Common myeloid progenitor, CD34-positive (primary cell): Measurements from ENCODE around the gene SFXN4.

ENCODE experiments used
- CTCF ChIA-PET: fragments of 350-600 bp; sonication (Branson Sonifier 250); formaldehyde crosslinking; loops from one replicate; lab custom pipeline; 2021; ENCODE audit warnings: antibody characterized with exemption; lab: Charles Lee
- POLR2A ChIA-PET: fragments of 350-600 bp; sonication (Branson Sonifier 250); formaldehyde crosslinking; loops from one replicate; lab custom pipeline; 2021; ENCODE audit warnings: antibody characterized with exemption; lab: Charles Lee
- DNase-seq, 3 donors: peaks; one replicate each; pipeline versions ENCODE4 v3.0.0 to v3.0.0-alpha.2; 2013
- H3K27ac ChIP-seq, 2 experiments: 1 replicate in 1 of 2; 2 replicates in 1 of 2; pipeline ENCODE4 v1.7.0; 2013; ENCODE audit warnings: inconsistent platforms in 2 of 2, low read length in 2 of 2, mild to moderate bottlenecking in 2 of 2, low read depth in 1 of 2, moderate library complexity in 1 of 2; ENCODE audit not compliant: severe bottlenecking in 2 of 2, insufficient read depth in 1 of 2, poor library complexity in 1 of 2
- H3K27me3 ChIP-seq, 5 experiments: replicated peaks in 2 of 5; 1 replicate in 3 of 5; 2 replicates in 2 of 5; pipeline versions ENCODE4 v1.6.1 to v1.7.0; 2013; ENCODE audit warnings: low read length in 4 of 5, mild to moderate bottlenecking in 2 of 5, moderate library complexity in 2 of 5, inconsistent platforms in 1 of 5; ENCODE audit not compliant: insufficient read depth in 5 of 5, control insufficient read depth in 4 of 5
- H3K36me3 ChIP-seq, 4 experiments: 1 replicate in 2 of 4; 2 replicates in 2 of 4; pipeline versions ENCODE4 v1.6.1 to v1.7.0; 2013; ENCODE audit warnings: low read length in 3 of 4, control low read depth in 1 of 4, mild to moderate bottlenecking in 1 of 4; ENCODE audit not compliant: control insufficient read depth in 4 of 4, insufficient read depth in 4 of 4
- H3K4me1 ChIP-seq, 4 experiments: 1 replicate in 3 of 4; 2 replicates in 1 of 4; pipeline versions ENCODE4 v1.6.1 to v1.7.1; 2013; ENCODE audit warnings: low read length in 3 of 4, mild to moderate bottlenecking in 3 of 4, control low read depth in 1 of 4, inconsistent platforms in 1 of 4, moderate library complexity in 1 of 4; ENCODE audit not compliant: control insufficient read depth in 4 of 4, insufficient read depth in 4 of 4; ENCODE audit errors: control extremely low read depth in 1 of 4
- H3K4me3 ChIP-seq, 7 experiments: 1 replicate in 4 of 7; 2 replicates in 3 of 7; pipeline versions ENCODE4 v1.5.1 to v1.7.0; 2013; ENCODE audit warnings: mild to moderate bottlenecking in 7 of 7, low read length in 6 of 7, moderate library complexity in 6 of 7, inconsistent platforms in 2 of 7, low read depth in 2 of 7, control low read depth in 1 of 7; ENCODE audit not compliant: insufficient read depth in 4 of 7, control insufficient read depth in 1 of 7; ENCODE audit errors: extremely low read depth in 1 of 7
- H3K9me3 ChIP-seq, 5 experiments: 1 replicate in 4 of 5; 2 replicates in 1 of 5; pipeline versions ENCODE4 v1.6.1 to v1.7.1; 2013; ENCODE audit warnings: low read length in 4 of 5, mild to moderate bottlenecking in 2 of 5, inconsistent platforms in 1 of 5, low read depth in 1 of 5, moderate library complexity in 1 of 5; ENCODE audit not compliant: control insufficient read depth in 4 of 5, insufficient read depth in 2 of 5; ENCODE audit errors: control extremely low read depth in 1 of 5
- WGBS: methylation state at CpG from one replicate; pipeline ENCODE4 v1.1.5; 2013; ENCODE audit not compliant: insufficient coverage; 5-methylcytosine and 5-hydroxymethylcytosine counted together

SFXN4 gene

DNA sequence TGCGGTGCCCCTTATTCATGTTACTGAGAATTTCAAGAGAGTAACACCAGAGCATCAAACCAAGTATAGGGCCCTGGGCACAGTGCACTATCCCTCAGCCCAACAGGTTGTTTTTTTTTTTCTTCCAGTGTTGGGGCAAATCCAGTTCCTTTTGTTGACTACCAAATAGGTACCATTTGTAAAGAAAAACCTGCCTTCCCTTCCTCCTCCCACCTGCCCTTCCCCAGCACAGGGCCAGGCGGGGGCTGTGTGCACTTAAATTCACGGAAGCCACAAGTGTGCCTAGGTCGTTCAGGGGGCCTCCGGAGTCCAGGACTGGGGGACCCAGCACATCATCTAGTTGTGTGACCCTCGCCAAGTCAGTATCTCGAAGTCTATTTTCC is 595 bp upstream of the SFXN4 start:
- no peak for DNase-seq
- CTCF ChIA-PET, result interaction anchor here (1.1 kb wide), 1 partner anchor 27 kb away, joined by 3 read pairs; no protein-coding TSS in a partner anchor
- peak overlapping the region in 1 of 2 experiments; percentile 81 for H3K27ac ChIP-seq
- POLR2A ChIA-PET, result no interaction called here
- H3K9me3 ChIP-seq, result no peaks in the 10 kb centered on the region
- no peaks in the 10 kb centered on the region for H3K27me3 ChIP-seq
- peaks cover 4 to 32% (median 28%) of the 10 kb centered on the region in 4 experiments for H3K4me1 ChIP-seq
- H3K4me3 ChIP-seq, result peak overlapping the region; percentile 68 to 92 (median 80)
- 62% methylated on average over 7 of the region's 7 CpGs for WGBS
- peaks cover 7 to 49% (median 39%) of the 10 kb centered on the region in 4 experiments for H3K36me3 ChIP-seq

DNA sequence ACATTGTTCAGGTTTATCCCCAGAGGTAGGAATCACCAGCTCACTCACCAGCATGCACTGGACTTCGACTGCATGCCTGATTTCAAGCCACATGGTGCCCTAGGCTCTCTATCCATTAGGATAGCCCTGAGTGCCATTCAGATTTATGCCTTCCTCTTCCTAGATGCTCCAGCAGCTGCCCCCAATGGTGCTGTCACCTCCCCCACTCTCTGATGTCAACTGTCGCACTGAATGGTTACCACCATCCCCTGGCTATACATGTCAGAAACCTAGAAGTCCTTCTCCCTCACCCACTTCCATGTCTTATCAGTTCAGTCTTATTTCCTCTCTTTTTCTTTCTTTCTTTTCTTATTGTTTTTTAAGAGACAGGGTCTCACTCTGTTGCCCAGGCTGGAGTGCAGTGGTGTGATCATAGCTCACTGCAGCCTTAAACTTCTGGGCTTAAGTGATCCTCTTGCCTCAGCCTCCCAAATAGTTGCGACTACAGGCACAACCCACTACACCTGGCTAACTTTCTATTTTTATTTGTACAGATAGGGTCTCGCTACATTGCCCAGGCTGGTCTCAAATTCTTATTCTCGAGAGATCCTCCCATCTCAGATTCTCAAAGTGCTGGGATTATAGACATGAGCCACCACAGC is 2.9 kb downstream of the SFXN4 start:
- no peak overlapping the region for H3K4me3 ChIP-seq
- H3K4me1 ChIP-seq, result peaks cover 4 to 32% (median 28%) of the 10 kb centered on the region in 4 experiments
- no peaks in the 10 kb centered on the region for H3K27me3 ChIP-seq
- POLR2A ChIA-PET, result no interaction called here
- no peaks in the 10 kb centered on the region for H3K9me3 ChIP-seq
- CTCF ChIA-PET, result interaction anchor here (1.3 to 2.4 kb wide), 3 partner anchors 9 to 36 kb away, joined by 4 to 7 read pairs (median 5); no protein-coding TSS in a partner anchor
- peaks cover 8 to 48% (median 31%) of the 10 kb centered on the region in 4 experiments for H3K36me3 ChIP-seq
- no peak overlapping the region for H3K27ac ChIP-seq
- DNase-seq, result peak in 1 of 3 donors; percentile 10
- 90% methylated on average over 5 of the region's 5 CpGs for WGBS

DNA sequence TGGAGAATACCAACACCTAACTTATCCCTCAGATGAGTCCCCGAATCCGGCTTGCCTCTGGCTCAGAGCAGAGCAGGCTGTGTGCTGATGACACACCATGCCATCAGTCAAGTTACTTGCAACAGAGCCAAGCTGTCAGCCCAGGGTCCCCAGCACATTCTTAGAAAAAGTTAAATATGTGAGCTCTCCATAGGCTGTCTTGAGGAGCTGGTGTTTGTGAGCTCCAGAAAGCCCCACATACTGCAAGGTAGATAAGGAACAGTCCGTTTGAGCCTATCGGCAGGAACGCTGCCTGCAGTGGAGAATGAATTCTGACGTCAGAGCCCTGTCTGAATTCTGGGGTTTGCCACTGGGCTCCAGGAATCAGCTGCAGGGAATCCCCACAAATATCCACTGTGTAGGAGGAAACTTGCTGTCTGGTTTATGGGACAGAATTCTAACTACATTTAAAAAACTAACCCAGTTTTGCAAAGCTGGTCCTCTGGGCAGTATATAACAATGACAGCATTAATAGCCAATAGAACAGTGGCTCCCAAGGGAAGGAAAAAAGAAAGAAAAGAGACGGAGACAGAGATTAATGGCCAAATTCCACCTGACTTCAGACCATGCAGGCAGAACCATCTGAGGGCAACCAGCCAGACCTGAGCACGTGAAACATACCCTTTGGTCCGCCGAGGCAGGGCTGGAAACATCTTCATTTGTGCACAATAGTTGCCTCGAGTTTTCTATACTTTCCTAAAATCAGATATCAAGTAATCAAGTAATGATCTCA is 3.6 kb downstream of the SFXN4 start:
- ChIA-PET POLR2A (no interaction called here), CTCF (interaction anchor here (1.3 to 2.3 kb wide), 2 partner anchors 9 to 13 kb away, joined by 4 to 5 read pairs; no protein-coding TSS in a partner anchor)
- no peak for DNase-seq
- Histone ChIP-seq H3K4me3 (no peak overlapping the region), H3K27me3 (no peaks in the 10 kb centered on the region), H3K36me3 (peaks cover 8 to 46% (median 30%) of the 10 kb centered on the region in 4 experiments), H3K4me1 (peaks cover 4 to 32% (median 27%) of the 10 kb centered on the region in 4 experiments), H3K9me3 (no peaks in the 10 kb centered on the region), H3K27ac (no peak overlapping the region)
- WGBS, result 89% methylated on average over 8 of the region's 11 CpGs

DNA sequence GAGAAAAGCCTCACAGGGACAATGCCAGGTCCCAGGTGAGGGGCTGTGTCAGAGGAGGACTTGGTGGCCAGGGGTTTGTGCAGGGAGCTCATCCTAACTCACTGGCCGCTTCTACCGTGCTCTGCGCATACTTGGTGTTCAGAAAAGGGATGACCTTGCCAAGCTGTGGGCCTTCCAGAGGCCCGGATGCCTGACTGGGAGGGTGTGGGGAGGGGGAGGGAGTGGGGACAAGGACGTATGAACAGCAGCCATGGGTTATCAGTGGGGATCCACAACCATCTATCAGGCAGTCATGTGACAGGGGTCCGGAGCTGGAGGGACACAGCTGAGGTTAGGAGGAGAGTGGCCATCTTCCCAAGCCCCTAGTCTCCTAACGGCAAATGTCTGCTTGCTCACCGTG is 6.2 kb downstream of the SFXN4 start:
- DNase-seq, result no peak
- peaks cover 18 to 65% (median 52%) of the 10 kb centered on the region in 4 experiments for H3K36me3 ChIP-seq
- POLR2A ChIA-PET, result no interaction called here

DNA sequence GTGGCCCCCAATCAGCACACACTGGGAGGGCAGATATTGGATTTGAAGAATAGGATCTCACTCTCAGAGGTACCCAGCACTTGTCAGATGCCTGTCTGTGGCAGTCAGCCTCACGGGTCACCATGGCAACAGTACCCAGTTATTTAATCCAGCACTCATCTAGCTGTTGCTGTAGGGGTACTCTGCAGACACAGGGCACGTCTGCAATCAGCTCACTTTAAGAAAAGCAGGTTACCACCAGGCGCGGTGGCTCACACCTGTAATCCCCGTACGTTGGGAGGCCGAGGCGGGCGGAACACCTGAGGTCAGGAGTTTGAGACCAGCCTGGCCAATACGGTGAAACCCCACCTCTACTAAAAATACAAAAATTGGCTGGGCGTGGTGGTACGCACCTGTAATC is 11.9 kb downstream of the SFXN4 start:
- Histone ChIP-seq H3K9me3 (no peaks in the 10 kb centered on the region), H3K4me3 (no peak overlapping the region), H3K27ac (no peak overlapping the region), H3K4me1 (no peaks in the 10 kb centered on the region), H3K27me3 (no peaks in the 10 kb centered on the region), H3K36me3 (peaks cover 18 to 77% (median 64%) of the 10 kb centered on the region in 4 experiments)
- ChIA-PET CTCF (interaction anchor here (1.6 kb wide), 1 partner anchor 8 kb away, joined by 4 read pairs; no protein-coding TSS in a partner anchor), POLR2A (no interaction called here)
- DNase-seq, result no peak
- 97% methylated on average over 8 of the region's 12 CpGs for WGBS

More for the DNA sequence above, 6.2 kb downstream of the SFXN4 start:
- WGBS, result 100% methylated on average over 4 of the region's 8 CpGs
- H3K9me3 ChIP-seq, result no peaks in the 10 kb centered on the region
- no peak overlapping the region for H3K27ac ChIP-seq
- no peaks in the 10 kb centered on the region for H3K27me3 ChIP-seq
- no peak overlapping the region for H3K4me3 ChIP-seq
- CTCF ChIA-PET, result interaction anchor here (0.7 to 1.7 kb wide), 5 partner anchors 10 to 286 kb away, joined by 3 to 6 read pairs (median 4); no protein-coding TSS in a partner anchor
- peaks cover 0 to 12% (median 6%) of the 10 kb centered on the region in 4 experiments for H3K4me1 ChIP-seq

DNA sequence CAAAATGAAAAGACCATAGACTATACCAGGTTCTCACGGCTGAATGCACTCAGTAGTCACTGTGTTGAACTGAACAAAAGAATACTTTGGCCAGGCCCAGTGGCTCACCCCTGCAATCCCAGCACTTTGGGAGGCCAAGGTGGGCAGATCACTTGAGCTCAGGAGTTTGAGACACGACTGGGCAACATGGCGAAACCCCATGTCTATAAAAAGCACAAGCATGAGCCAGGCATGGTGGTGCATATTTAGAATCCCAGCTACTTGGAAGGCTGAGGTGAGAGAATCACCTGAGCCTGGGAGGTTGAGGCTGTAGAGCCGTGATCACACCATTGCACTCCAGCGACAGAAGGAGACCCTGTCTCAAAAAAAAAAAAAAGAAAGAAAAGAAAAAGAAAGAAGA is 12.5 kb downstream of the SFXN4 start:
- WGBS, result 97% methylated on average over 3 of the region's 5 CpGs
- Histone ChIP-seq H3K36me3 (peaks cover 18 to 78% (median 64%) of the 10 kb centered on the region in 4 experiments), H3K27ac (no peak overlapping the region), H3K27me3 (no peaks in the 10 kb centered on the region), H3K4me3 (no peak overlapping the region), H3K9me3 (no peaks in the 10 kb centered on the region), H3K4me1 (no peaks in the 10 kb centered on the region)
- ChIA-PET CTCF (interaction anchor here (1.0 to 1.6 kb wide), 4 partner anchors 9 to 57 kb away, joined by 3 to 4 read pairs (median 4); no protein-coding TSS in a partner anchor), POLR2A (no interaction called here)
- DNase-seq, result no peak
